ENCODE measurements around the gene PPP6R3.
"Not testable (repeated sequence)": the region's sequence is repeated elsewhere in the genome, so short reads cannot be mapped to it uniquely, and the experiment has no call there.

PPP6R3 gene

DNA sequence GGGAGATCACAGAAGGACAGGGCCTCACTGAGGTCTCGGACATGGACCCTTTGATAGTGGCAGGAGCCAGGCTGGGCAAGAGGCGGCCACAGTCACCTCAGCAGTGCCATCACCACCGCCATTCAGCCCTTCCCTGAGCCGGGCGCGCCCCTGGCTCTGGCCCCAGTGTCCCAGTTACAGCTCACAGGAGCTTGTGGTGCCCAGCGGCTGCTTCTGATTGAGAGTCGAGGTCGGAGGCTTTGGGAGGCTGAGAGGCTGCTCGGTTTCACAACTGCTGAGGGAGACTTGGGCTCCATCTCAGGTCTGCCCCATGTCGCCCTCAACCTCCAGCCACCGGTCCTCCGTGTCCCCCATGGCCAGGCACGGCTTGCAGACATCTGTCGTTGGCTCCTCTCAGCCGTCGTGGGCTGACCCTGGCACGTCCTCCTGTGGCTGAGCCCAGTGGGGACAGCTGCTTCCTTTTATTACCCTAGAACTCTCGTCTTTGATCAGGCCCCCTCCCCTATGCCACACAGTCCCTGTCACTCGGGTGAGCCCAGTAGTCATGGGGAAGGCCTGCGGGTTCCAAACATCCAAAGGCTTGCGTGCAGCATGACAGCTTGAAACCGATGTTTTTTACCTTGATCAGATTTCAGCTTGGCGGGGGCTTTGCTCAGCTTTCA, 28.4 kb upstream of the PPP6R3 start:
- Histone ChIP-seq H3K4me1 (ENCODE audit: insufficient read depth, low read length, severe bottlenecking) (no peaks in the 10 kb centered on the region), H3K79me2 (ENCODE audit: insufficient read depth, low read length) (no peaks in the 10 kb centered on the region), H3K27ac (ENCODE audit: low read depth, low read length, poor library complexity, severe bottlenecking) (no peak overlapping the region), H3K9ac (ENCODE audit: low read length) (no peak overlapping the region), H3K27me3 (ENCODE audit: insufficient read depth, low read length) (peaks cover 6% of the 10 kb centered on the region; the same call in 1 of the 2 replicates), H3K4me3 (ENCODE audit: low read depth, low read length, poor library complexity, severe bottlenecking) (no peak overlapping the region), H3K4me2 (ENCODE audit: low read length) (no peak overlapping the region), H3K36me3 (ENCODE audit: insufficient read depth, low read length) (no peaks in the 10 kb centered on the region; the same call in 1 of the 2 replicates), H4K20me1 (ENCODE audit: insufficient read depth, low read length) (no peaks in the 10 kb centered on the region), H3K9me2 (ENCODE audit: low read depth, low read length) (no peaks in the 10 kb centered on the region), H3K9me3 (ENCODE audit: low read length) (peaks cover 9% of the 10 kb centered on the region; the same call in 1 of the 2 replicates), H3F3A (ENCODE audit: insufficient read depth, low read length) (no peaks in the 10 kb centered on the region), H2AFZ (ENCODE audit: low read length) (no peak overlapping the region)
- no peak for TF ChIP-seq EZH2 (IDR thresholded peaks at IDR 0.05; ENCODE audit: borderline replicate concordance, low read length)
- TF ChIP-seq, protein P1, sequence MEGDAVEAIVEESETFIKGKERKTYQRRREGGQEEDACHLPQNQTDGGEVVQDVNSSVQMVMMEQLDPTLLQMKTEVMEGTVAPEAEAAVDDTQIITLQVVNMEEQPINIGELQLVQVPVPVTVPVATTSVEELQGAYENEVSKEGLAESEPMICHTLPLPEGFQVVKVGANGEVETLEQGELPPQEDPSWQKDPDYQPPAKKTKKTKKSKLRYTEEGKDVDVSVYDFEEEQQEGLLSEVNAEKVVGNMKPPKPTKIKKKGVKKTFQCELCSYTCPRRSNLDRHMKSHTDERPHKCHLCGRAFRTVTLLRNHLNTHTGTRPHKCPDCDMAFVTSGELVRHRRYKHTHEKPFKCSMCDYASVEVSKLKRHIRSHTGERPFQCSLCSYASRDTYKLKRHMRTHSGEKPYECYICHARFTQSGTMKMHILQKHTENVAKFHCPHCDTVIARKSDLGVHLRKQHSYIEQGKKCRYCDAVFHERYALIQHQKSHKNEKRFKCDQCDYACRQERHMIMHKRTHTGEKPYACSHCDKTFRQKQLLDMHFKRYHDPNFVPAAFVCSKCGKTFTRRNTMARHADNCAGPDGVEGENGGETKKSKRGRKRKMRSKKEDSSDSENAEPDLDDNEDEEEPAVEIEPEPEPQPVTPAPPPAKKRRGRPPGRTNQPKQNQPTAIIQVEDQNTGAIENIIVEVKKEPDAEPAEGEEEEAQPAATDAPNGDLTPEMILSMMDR (IDR thresholded peaks at IDR 0.05; ENCODE audit: low read length) = no peak

DNA sequence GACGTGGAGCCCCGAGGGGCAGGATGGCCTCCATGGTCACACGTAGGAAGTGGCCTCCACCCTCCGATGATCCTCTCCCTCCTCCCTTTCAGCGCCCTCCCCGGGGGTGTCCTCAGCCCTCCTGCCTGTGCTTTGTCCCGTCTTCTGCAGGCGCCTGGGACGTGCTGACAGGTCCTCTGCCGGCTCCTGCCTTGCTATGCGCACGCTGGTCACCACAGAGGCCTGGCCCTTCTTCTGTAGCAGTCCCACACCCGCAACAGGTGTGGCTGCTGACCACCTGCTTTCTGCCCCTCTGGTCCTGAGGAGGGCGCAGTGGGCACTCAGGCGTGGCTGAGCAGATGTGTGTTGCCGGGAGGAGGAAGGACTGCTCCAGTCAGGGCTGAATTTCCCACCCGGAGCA, 27.7 kb upstream of the PPP6R3 start:
- no peaks in the 10 kb centered on the region for H4K20me1 ChIP-seq (ENCODE audit: insufficient read depth, low read length)
- H3F3A ChIP-seq (ENCODE audit: insufficient read depth, low read length) = no peaks in the 10 kb centered on the region
- no peaks in the 10 kb centered on the region for H3K9me2 ChIP-seq (ENCODE audit: low read depth, low read length)
- H3K36me3 ChIP-seq (ENCODE audit: insufficient read depth, low read length) = no peaks in the 10 kb centered on the region; the same call in 1 of the 2 replicates
- no peak overlapping the region for H3K4me2 ChIP-seq (ENCODE audit: low read length)
- H3K27ac ChIP-seq (ENCODE audit: low read depth, low read length, poor library complexity, severe bottlenecking) = no peak overlapping the region
- peaks cover 6% of the 10 kb centered on the region; the same call in 1 of the 2 replicates for H3K27me3 ChIP-seq (ENCODE audit: insufficient read depth, low read length)
- peaks cover 9% of the 10 kb centered on the region; the same call in 1 of the 2 replicates for H3K9me3 ChIP-seq (ENCODE audit: low read length)
- no peaks in the 10 kb centered on the region for H3K79me2 ChIP-seq (ENCODE audit: insufficient read depth, low read length)
- H3K9ac ChIP-seq (ENCODE audit: low read length) = no peak overlapping the region
- TF ChIP-seq, protein P1 (IDR thresholded peaks at IDR 0.05; ENCODE audit: low read length) = no peak
- TF ChIP-seq EZH2 (IDR thresholded peaks at IDR 0.05; ENCODE audit: borderline replicate concordance, low read length) = no peak
- H3K4me1 ChIP-seq (ENCODE audit: insufficient read depth, low read length, severe bottlenecking) = no peaks in the 10 kb centered on the region
- no peak overlapping the region for H2AFZ ChIP-seq (ENCODE audit: low read length)
- H3K4me3 ChIP-seq (ENCODE audit: low read depth, low read length, poor library complexity, severe bottlenecking) = no peak overlapping the region

DNA sequence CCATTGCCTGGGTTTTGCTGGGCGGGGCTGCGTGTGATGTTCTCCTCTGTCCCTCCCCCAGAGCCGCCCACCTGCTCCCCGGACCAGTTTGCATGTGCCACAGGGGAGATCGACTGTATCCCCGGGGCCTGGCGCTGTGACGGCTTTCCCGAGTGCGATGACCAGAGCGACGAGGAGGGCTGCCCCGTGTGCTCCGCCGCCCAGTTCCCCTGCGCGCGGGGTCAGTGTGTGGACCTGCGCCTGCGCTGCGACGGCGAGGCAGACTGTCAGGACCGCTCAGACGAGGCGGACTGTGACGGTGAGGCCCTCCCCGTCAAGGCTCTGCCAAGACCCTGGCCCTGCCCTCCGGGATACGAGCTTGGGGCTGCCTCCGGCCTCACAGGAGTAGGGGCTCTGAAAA, 27.0 kb upstream of the PPP6R3 start:
- Histone ChIP-seq H3K36me3 (ENCODE audit: insufficient read depth, low read length) (no peaks in the 10 kb centered on the region; the same call in 1 of the 2 replicates), H3K4me3 (ENCODE audit: low read depth, low read length, poor library complexity, severe bottlenecking) (no peak overlapping the region), H3K9me2 (ENCODE audit: low read depth, low read length) (no peaks in the 10 kb centered on the region), H3F3A (ENCODE audit: insufficient read depth, low read length) (no peaks in the 10 kb centered on the region), H3K4me2 (ENCODE audit: low read length) (no peak overlapping the region), H3K4me1 (ENCODE audit: insufficient read depth, low read length, severe bottlenecking) (no peaks in the 10 kb centered on the region), H3K27me3 (ENCODE audit: insufficient read depth, low read length) (peaks cover 6% of the 10 kb centered on the region; the same call in 1 of the 2 replicates), H2AFZ (ENCODE audit: low read length) (no peak overlapping the region), H4K20me1 (ENCODE audit: insufficient read depth, low read length) (no peaks in the 10 kb centered on the region), H3K79me2 (ENCODE audit: insufficient read depth, low read length) (no peaks in the 10 kb centered on the region), H3K27ac (ENCODE audit: low read depth, low read length, poor library complexity, severe bottlenecking) (no peak overlapping the region), H3K9ac (ENCODE audit: low read length) (no peak overlapping the region), H3K9me3 (ENCODE audit: low read length) (peaks cover 9% of the 10 kb centered on the region; the same call in 1 of the 2 replicates)
- TF ChIP-seq, protein P1 (IDR thresholded peaks at IDR 0.05; ENCODE audit: low read length) = no peak
- TF ChIP-seq EZH2 (IDR thresholded peaks at IDR 0.05; ENCODE audit: borderline replicate concordance, low read length) = no peak

DNA sequence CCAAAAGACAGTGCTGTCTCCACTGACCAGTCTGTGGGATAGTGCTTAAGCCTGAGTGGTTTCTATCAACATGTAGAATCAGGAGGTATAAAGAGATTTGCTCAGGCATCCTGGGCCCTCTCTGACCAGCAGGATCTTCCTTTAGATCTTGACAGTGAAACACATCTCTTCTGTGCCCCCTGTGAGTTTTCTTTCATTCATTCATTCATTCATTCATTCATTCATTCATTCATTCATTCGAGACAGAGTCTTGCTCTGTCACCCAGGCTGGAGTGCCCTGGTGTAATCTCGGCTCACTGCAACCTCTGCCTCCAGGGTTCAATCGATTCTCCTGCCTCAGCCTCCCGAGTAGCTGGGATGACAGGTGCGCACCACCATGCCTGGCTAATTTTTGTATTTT, 26.4 kb upstream of the PPP6R3 start:
- not testable (repeated sequence) for H3K27me3 ChIP-seq (ENCODE audit: insufficient read depth, low read length); H3K9me3 ChIP-seq (ENCODE audit: low read length); H3F3A ChIP-seq (ENCODE audit: insufficient read depth, low read length); H3K79me2 ChIP-seq (ENCODE audit: insufficient read depth, low read length); H3K9me2 ChIP-seq (ENCODE audit: low read depth, low read length); H3K27ac ChIP-seq (ENCODE audit: low read depth, low read length, poor library complexity, severe bottlenecking); H3K9ac ChIP-seq (ENCODE audit: low read length); H2AFZ ChIP-seq (ENCODE audit: low read length); H4K20me1 ChIP-seq (ENCODE audit: insufficient read depth, low read length); H3K4me2 ChIP-seq (ENCODE audit: low read length); H3K36me3 ChIP-seq (ENCODE audit: insufficient read depth, low read length); H3K4me3 ChIP-seq (ENCODE audit: low read depth, low read length, poor library complexity, severe bottlenecking); H3K4me1 ChIP-seq (ENCODE audit: insufficient read depth, low read length, severe bottlenecking)

All from OCI-LY1 (cell line).